Panc1 (cell line): Measurements from ENCODE around the gene CAVIN2.

Experiments used
- TF ChIP-seq, protein P1 (sequence below): fragments of 450-650 bp; IDR thresholded peaks from 2 replicates; pipeline ENCODE4 v1.5.1; 2017; ENCODE audit warnings: mild to moderate bottlenecking
- TF ChIP-seq, protein P2 (sequence below), 2 experiments: IDR thresholded peaks; 2 replicates each; pipeline ENCODE4 v1.6.1; 2011 to 2012; ENCODE audit warnings: low read depth in 2 of 2, control low read depth in 1 of 2, low read length in 1 of 2, mild to moderate bottlenecking in 1 of 2, moderate library complexity in 1 of 2; ENCODE audit not compliant: insufficient read depth in 1 of 2

DNA sequence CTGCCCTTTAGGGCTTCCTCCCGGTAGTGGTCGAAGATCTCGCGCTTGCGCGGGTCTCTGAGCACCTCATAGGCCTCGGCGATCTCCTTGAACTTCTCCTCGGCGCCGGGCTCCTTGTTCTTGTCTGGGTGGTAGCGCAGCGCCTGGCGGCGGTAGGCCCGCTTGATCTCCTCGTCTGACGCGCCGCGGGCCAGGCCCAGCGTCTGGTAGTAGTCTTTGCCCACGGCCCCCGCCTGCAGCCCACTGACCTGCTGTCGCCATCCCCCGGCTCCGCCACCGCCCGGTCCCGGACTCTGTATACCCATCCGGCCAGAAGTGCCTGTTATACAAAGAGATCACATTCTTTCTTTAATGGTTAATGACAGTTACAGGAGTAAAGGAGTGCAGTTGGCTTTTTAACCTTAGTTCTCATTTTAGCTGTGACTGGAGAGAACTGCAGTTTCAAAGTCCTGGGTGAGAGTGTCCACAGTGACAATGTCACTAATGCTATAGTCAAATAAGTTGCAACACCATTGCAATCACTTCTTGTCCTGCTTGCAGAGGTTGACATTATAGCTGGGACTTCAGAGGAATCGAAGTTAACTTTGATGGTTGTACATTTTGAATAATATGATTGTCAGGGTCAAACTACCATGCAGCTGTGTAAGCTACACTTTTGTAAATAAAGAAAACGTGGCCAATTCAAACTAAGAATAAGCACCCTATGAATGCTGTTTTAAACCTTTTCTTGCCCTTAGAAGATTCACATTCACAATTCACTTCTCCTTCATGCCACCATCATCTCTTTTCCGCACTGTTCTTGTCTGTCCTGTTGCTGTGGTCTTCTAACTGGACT, 35.3 kb upstream of the CAVIN2 start:
- TF ChIP-seq, protein P1, sequence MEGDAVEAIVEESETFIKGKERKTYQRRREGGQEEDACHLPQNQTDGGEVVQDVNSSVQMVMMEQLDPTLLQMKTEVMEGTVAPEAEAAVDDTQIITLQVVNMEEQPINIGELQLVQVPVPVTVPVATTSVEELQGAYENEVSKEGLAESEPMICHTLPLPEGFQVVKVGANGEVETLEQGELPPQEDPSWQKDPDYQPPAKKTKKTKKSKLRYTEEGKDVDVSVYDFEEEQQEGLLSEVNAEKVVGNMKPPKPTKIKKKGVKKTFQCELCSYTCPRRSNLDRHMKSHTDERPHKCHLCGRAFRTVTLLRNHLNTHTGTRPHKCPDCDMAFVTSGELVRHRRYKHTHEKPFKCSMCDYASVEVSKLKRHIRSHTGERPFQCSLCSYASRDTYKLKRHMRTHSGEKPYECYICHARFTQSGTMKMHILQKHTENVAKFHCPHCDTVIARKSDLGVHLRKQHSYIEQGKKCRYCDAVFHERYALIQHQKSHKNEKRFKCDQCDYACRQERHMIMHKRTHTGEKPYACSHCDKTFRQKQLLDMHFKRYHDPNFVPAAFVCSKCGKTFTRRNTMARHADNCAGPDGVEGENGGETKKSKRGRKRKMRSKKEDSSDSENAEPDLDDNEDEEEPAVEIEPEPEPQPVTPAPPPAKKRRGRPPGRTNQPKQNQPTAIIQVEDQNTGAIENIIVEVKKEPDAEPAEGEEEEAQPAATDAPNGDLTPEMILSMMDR = no peak
- TF ChIP-seq, protein P2, sequence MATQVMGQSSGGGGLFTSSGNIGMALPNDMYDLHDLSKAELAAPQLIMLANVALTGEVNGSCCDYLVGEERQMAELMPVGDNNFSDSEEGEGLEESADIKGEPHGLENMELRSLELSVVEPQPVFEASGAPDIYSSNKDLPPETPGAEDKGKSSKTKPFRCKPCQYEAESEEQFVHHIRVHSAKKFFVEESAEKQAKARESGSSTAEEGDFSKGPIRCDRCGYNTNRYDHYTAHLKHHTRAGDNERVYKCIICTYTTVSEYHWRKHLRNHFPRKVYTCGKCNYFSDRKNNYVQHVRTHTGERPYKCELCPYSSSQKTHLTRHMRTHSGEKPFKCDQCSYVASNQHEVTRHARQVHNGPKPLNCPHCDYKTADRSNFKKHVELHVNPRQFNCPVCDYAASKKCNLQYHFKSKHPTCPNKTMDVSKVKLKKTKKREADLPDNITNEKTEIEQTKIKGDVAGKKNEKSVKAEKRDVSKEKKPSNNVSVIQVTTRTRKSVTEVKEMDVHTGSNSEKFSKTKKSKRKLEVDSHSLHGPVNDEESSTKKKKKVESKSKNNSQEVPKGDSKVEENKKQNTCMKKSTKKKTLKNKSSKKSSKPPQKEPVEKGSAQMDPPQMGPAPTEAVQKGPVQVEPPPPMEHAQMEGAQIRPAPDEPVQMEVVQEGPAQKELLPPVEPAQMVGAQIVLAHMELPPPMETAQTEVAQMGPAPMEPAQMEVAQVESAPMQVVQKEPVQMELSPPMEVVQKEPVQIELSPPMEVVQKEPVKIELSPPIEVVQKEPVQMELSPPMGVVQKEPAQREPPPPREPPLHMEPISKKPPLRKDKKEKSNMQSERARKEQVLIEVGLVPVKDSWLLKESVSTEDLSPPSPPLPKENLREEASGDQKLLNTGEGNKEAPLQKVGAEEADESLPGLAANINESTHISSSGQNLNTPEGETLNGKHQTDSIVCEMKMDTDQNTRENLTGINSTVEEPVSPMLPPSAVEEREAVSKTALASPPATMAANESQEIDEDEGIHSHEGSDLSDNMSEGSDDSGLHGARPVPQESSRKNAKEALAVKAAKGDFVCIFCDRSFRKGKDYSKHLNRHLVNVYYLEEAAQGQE (IDR thresholded peaks at IDR 0.05; ENCODE audit: insufficient read depth in 1 of 2, low read depth in 2 of 2, low read length in 1 of 2) = no peak
